HG03521 (cell line): ENCODE measurements around the gene SLC27A5.
"Not testable (repeated sequence)": the region's sequence is repeated elsewhere in the genome, so short reads cannot be mapped to it uniquely, and the experiment has no call there.

Source experiments
- ATAC-seq: cut with Tn5 transposase; IDR thresholded peaks from one replicate; pipeline ENCODE4 v1.9.1; 2021; ENCODE audit warnings: mild to moderate bottlenecking, moderate library complexity; ENCODE audit not compliant: unreplicated experiment

Gene SLC27A5

DNA sequence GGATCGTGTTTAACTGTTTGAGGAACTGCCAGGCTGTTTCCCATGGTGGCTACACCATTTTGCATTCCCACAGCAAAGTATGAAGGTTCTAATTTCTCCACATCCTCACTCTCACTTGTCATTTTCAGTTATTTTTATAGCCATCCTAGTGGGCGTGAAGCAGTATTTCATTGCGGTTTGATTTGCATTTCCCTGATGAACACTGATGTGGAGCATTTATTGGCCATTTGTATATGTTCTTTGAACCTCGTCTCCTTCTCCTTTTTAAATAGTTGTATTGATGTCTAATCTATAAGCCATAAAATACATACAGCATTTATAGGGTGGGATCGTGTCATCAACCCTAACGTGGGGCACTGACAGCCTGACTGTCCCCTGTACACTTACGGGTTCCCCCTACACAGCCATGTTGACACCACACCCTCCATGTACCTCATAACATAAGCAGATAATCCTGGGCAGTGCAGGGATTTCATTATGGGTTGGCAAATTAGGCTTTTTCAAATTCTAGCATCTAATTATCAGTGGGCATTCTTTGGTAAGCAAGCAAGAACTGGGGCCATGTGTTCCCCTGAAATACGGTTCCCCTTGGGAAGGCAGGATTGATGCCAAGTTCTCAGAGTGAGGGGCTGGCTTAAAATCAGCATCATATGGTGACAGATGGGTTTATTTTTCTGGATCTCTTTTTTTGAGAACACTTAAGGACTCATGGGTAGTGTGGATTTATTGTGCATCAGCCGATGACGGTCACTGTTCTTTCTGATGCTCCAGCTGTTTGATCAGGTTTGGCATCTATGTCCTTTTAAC, 19.4 kb upstream of the SLC27A5 start:
- no peak for ATAC-seq

- no peak for ATAC-seq
These were observed 17.6 kb upstream of the SLC27A5 start for GRCh38 chr19:58529405-58529804.

GRCh38 chr19:58522709-58523108, 10.9 kb upstream of the SLC27A5 start:
- ATAC-seq = no peak

DNA sequence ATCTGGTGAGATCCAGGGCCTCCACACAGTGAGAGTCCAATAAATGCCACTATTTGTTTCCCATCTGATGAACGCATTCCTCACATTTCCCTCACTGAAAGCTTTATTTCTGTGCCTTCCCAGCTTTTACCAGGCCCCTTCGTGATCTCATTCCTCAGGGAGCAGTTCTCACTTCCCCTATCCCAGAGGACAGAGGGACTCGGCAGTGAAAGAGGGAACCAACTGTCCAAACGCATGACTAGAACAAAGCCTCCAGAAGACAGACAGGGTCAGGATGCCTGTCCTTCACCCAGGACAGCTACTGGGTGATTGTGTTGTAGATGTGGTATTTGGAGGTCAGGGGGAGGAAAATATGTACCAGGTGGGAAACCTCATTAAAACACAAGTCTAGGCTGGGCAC, 9.9 kb upstream of the SLC27A5 start:
- no peak for ATAC-seq

GRCh38 chr19:58520257-58520599, 8.4 kb upstream of the SLC27A5 start:
- ATAC-seq = no peak

GRCh38 chr19:58519355-58520256, 7.8 kb upstream of the SLC27A5 start, which contains the start of gene ZBTB45:
TSS of gene ZBTB45 (minus strand) at chr19:58519810. CDS start at chr19:58517673, 2,137 bp downstream.
- ATAC-seq = peak; percentile 74

GRCh38 chr19:58519087-58519354, 7.2 kb upstream of the SLC27A5 start:
- peak; percentile 1 for ATAC-seq

- ATAC-seq = no peak
These were observed 6.7 kb upstream of the SLC27A5 start for GRCh38 chr19:58518256-58519086.

DNA sequence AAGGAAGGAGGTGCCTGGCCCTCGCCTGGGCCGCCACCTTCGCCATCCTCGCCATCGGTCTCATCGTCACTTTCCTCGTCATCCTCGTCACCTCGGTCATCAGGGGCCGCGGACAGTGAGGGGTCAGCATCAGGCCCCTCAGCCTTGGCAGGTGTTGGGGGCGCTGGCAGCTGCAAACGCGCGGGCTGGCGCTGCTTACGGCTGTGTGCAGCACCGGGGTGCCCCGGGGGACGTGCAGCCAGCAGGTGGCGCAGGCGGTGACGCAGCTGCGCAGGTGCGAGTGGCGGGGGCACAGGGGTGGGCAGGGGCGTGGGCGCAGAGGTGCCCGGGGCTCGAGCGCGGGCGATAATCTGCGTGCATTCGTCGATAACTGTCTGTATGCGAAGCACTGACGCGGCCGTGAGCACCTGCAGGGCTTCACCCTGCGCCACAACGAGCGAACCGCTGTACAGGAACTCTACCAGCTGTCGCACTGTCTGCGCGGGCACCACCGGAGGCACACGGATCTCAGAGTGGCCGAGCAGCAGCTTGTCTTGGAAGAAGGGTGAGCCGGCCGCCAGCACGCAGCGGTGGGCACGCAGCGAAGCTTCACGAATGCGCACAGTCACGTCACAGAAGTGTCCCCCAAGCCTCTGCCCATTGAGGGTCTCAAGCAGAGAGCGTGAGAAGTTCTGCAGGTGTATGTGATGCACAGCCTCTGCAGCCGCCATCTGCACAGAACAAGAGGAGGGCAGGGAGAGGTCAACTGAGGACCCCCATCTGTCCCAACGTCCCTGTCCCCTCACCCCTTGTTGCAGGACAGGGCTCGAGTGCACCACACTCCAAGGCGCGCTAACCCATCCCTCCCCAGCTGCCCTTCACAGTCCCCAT, 5.4 kb upstream of the SLC27A5 start:
- no peak for ATAC-seq

DNA sequence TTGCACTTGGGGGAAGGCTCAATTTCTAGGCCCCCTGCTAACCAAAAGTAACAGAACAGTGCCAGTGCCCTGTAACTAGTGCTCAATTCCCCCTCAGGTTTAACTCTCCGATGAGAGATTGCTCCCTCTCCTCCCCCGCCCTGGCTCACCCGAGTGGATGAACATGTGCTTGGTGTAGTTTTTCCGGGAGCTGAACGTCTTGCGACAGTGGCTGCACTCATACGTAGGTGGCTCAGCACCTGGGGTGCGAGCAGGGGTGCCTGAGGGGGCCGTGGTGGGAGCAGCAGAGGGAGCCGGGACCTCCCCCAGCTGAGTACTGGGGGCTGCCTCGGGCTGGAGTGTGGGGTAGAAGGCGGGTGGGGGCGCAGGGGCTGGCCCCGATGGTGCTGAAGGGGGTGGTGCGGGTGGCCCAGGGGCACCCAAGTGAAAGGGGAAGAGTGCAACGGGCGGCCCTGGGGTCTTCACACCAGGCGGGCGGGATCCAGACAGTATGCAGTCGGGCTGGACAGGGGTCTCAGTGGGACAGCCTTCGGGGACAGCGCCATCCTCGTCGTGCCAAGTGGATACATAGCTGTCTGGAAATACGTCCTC, 4.5 kb upstream of the SLC27A5 start:
- no peak for ATAC-seq

DNA sequence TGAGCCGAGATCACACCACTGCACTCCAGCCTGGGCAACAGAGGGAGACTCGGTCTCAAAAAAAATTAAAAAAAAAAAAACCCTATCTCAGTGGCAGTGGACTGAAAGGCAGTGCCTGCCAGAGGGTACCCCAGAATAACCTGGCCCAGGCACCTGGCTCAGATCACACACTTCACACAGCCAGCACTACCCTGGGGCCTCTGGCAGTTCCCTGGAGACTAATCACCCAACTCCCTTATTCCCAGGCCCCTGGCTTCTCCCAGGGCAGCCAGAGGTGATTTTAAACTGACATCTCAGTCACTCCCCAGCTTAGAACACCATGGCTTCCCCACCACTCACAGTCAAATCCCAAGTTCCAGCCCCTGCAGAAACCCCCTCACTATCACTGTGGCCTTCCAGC, 3.5 kb upstream of the SLC27A5 start:
- ATAC-seq = no peak

DNA sequence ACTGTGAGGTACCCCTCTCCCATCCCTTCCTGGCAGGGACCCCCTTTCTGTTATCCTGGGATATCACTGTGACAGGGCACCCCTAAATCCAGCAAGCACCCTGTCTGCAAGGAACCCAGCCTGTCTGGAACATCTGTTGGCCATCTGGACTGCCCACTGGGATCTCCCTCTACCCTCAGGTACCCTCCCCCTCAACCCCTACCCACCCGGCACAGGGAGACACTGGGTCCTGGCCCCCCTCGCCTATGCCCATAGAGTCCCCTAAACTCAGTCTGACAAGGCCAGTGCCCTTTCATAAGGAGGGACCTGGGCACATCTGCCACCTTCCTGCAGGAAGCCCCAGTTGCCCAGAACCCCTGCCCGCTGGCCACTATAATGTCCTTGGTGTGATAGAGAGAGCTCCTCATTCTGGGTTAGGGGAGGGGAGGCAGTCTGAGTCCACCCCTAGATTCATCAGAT, 2.8 kb upstream of the SLC27A5 start:
- no peak for ATAC-seq

DNA sequence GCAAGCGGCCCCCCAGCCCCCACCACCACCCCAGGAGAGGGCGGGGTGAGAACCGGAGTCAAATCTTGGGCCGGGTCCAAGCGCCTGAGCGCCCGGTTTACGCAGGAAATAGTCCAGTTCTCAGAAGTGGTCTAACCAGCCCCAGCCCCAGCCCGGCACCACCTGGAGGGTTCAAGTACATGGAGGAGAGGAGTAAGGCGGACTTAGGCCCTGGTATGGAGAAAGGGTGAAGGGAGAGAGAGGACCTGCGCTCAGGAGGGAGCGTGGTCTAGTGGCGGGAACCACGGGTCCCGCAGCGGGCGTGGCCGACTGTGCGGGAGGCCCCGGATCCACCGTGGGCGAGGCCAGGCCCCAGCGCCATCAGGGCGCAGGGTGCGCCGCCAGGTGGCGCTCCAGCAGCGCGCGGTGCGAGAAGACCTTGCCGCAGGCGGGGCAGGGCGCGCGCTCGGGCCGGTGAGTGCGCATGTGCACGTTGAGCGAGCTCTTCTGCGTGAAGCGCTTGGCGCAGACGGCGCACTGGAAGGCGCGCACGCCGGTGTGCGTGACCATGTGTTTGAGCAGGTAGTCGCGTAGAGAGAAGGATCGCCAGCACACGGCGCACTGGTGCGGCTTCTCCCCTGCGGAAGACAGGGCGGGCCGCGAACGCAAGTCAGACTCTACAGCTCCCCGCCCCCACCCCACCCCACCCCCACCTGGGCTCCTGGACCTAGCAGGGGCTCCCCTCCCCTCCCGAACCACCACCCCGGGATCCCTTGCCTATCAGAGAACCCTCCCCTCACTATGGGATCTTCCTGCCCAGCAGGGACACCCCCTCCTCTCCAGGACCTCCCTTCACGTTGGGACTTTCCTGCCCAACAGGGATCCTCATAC, 2.1 kb upstream of the SLC27A5 start:
- ATAC-seq = peak; percentile 61

DNA sequence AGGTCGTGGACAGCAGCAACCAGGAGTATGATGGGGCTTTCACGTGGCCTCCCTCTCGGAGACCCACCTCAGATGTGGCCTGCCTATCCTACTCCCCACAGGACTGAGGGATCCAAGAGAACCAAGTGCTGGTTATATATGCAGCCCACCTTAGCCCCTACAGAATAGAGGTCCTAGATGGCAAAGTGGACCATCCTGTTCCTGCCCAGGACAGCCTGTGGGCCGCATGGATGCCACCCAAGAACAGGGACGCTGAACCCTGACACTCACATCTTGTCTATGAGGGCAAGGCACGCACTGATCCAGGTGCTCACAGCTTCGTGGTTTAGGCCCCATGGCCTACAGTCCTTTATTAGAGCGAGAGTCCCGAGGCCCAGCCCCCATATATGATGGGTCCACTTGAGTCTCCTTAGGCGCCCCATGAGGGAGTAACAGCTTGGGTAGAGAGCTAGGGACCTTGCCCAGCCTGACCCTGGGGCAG, 1.5 kb upstream of the SLC27A5 start:
- no peak for ATAC-seq

DNA sequence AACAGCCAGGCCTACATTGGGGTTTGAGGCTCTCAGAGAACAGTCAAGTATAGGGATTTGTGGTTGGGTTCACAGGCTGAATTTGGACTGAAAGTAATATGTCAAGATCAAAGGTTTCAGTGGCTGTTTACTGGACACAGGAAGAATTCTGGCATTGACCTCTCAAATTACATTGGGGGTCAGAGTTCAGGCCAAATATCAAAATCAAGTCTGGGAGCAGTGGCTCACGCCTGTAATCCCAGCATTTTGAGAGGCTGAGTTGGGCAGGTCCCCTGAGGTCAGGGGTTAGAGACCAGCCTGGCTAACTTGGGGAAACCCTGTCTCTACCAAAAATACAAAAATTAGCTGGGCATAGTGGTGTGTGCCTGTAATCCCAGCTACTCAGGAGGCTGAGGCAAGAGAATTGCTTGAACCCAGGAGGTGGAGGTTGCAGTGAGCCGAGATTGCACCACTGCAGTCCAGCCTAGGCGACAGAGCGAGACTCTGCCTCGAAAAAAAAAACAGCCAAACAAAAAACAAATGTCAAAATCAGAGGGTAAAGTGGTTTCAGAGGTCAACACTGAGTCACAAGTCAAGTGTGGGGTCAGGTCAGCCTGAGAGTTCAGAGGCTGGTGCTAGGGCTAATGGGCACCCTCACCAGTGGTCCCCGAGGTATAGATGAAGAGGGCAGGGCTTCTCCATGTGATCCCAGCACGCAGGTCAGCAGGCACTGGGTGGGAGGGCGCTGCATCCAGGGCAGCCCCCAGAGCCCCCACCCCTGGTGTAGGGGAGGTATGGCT, 1.5 kb downstream of the SLC27A5 start:
- no peak for ATAC-seq

DNA sequence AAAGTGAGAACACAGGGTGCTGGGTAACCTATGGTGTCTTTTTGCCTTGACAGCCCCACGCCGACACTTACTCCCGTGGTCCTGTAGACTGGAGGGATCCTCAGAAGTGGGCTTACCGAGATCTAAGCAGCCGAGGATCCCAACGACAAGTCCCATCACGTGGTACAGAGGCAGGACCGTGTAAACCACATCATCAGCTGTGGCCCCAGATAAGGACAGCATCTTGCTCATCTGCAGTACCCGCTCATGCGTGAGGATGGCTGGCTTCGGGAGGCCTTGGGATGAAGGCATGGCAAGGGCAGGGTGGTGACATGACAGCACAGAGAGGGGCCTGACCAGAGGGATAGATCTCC, 2.1 kb downstream of the SLC27A5 start:
- ATAC-seq = no peak

- ATAC-seq = not testable (repeated sequence)
These were observed 4.1 kb downstream of the SLC27A5 start for GRCh38 chr19:58507602-58508223.

DNA sequence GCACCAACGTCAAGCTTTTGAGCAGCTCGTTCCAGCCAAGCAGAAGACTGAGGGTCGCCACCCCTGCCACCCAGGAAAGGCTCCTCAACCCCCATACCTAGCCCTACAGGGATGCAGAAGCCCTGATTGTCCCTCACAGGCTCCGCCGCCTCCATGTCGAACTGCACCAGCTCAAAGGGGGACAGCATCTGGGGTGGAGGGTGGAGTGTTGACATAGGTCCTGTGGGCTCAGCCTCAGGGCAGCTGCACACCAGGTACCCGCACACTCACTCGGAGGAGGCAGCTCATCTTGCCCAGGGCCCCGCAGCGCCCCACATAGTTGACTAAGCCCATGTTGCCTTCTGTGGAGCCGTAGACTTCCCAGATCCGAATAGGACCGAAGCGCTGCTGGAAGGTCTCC, 11.6 kb downstream of the SLC27A5 start:
- no peak for ATAC-seq
